K562 (cell line): ENCODE data around the gene PGS1. TPM values are rescaled to one million over a fixed set of nuclear protein-coding genes. Genes with fewer than 3 reads are reported as not detected.
A peak's percentile ranks its signal among the peaks of the same experiment; 100 is the strongest.

ENCODE experiments used
- DNMT1 ChIP-seq: fragments of 450-650 bp; IDR thresholded peaks from 2 replicates; pipeline ENCODE4 v1.6.1; 2016; ENCODE audit warnings: antibody characterized with exemption, mild to moderate bottlenecking
- FOSL1 ChIP-seq: fragments of 200-800 bp; sonication (Bioruptor generic); conservative IDR thresholded peaks from 2 replicates; pipeline ENCODE4 v1.6.1; 2016; ENCODE audit warnings: missing genetic modification characterization, missing compliant biosample characterization
- FOXP1 ChIP-seq: sonication (generic); formaldehyde crosslinking; IDR thresholded peaks from 2 replicates; pipeline ENCODE4 v1.8.0; 2022; ENCODE audit warnings: mild to moderate bottlenecking, missing genetic modification reagents
- MCM3 ChIP-seq: fragments of 450-650 bp; IDR thresholded peaks from 2 replicates; pipeline ENCODE4 v1.6.1; 2016
- MED1 ChIP-seq: sonication (generic); formaldehyde crosslinking; IDR thresholded peaks from 2 replicates; pipeline ENCODE4 v1.8.1; 2023; ENCODE audit warnings: missing genetic modification reagents, borderline replicate concordance
- NCOA1 ChIP-seq: fragments of 450-650 bp; IDR thresholded peaks from 2 replicates; pipeline ENCODE4 v1.6.1; 2016; ENCODE audit warnings: low read depth
- U2AF2 ChIP-seq: fragments of 200-400 bp; formaldehyde crosslinking; optimal IDR thresholded peaks from 2 replicates; pipeline ENCODE3; 2017; ENCODE audit warnings: low read depth, mild to moderate bottlenecking, low read length
- ZNF41 ChIP-seq: fragments of 250-450 bp; sonication (Bioruptor Pico); conservative IDR thresholded peaks from 2 replicates; pipeline ENCODE4 v1.4.0; 2020; ENCODE audit warnings: mild to moderate bottlenecking
- polyA plus RNA-seq, 8 experiments: library from polyadenylated mRNA; depleted of rRNA in 4 of 8; stranded (reverse) in 5 of 8; unstranded in 3 of 8; fragments of >200 nt; fragmentation: Nextera tagmentation in 2 of 8; fragmentation: Illumina TruSeq in 1 of 8; extraction: Ambion mirVana in 2 of 8; extraction: Trizol in 1 of 8; gene quantifications; 2 replicates each; pipeline versions ENCODE4 v1.2.1 to v1.2.3, GENCODE V29; 2011 to 2014; ENCODE audit warnings: inconsistent platforms in 1 of 8, missing spikeins in 1 of 8
- total RNA-seq, 7 experiments: library from RNA; depleted of rRNA in 6 of 7; stranded (reverse); fragments of >200 nt in 6 of 7; fragmentation: Illumina TruSeq in 2 of 7; extraction: Trizol in 2 of 7; gene quantifications; 2 replicates each; pipeline versions ENCODE4 v1.2.1 to v1.2.3, GENCODE V29; 2011 to 2021; ENCODE audit warnings: low replicate concordance in 1 of 7
- TF ChIP-seq, protein P1 (sequence below): fragments of 200-800 bp; sonication (Bioruptor generic); IDR thresholded peaks from 2 replicates; pipeline ENCODE4 v1.6.1; 2016; ENCODE audit warnings: missing genetic modification characterization, missing compliant biosample characterization
- TF ChIP-seq, protein P2 (sequence below): sonication (generic); formaldehyde crosslinking; IDR thresholded peaks from 2 replicates; pipeline ENCODE4 v1.8.0; 2023; ENCODE audit warnings: missing genetic modification reagents, mild to moderate bottlenecking, borderline replicate concordance
- TF ChIP-seq, protein P3 (sequence below): sonication (generic); formaldehyde crosslinking; IDR thresholded peaks from 2 replicates; pipeline ENCODE4 v1.8.1; 2023; ENCODE audit warnings: mild to moderate bottlenecking, missing genetic modification reagents
- TF ChIP-seq, protein P4 (sequence below): fragments of 250-450 bp; sonication (Bioruptor Pico); IDR thresholded peaks from 2 replicates; pipeline ENCODE4 v1.5.0; 2021

Gene PGS1
- total and polyA plus RNA-seq, 9 of the 15 experiments (the other 6 are each of a cell fraction or from before 2014, with no cell fraction given): 1.3 to 39.4 (median 22.3) TPM

DNA sequence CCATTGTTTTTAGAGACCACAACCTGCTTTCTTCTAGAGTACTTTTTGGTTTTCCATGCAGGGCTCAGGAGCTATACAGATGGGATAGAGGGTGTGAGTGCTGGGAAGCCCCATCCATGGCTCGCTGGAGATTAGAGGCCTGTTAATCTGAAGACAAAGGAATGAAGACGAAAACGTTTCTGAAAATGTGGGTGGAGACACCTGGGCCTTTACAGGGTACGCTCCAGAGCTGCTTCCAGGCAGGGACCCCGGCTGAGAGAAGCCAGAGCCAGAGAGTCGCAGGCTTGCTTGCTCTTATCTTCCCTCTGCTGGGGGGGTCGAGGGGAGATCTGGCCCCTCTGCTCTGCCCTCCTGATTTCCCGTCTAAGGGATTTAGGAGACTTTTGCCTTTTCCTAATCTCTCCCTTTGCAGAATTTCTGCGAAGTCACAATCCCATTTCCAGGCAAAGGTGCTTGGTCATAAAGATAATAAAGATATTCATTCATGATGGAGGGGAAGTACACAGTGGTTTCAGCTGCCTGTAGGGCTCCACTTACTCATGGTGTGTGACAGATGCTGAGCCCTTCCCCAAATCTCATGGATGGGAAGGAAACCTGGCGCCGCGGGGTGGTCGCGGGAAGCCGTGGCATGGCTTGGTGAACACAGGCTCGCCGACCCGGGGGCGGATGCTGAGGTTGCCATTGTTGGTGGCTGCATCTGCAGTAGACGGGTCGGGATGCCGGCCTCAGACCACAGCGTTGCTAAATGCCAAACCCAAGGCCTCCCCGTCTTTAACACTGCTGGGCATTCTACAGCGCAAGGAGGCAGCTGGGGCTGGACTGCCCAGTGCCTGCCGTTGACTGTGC, 13.8 kb upstream of the PGS1 start (continued):
- TF ChIP-seq, protein P1, sequence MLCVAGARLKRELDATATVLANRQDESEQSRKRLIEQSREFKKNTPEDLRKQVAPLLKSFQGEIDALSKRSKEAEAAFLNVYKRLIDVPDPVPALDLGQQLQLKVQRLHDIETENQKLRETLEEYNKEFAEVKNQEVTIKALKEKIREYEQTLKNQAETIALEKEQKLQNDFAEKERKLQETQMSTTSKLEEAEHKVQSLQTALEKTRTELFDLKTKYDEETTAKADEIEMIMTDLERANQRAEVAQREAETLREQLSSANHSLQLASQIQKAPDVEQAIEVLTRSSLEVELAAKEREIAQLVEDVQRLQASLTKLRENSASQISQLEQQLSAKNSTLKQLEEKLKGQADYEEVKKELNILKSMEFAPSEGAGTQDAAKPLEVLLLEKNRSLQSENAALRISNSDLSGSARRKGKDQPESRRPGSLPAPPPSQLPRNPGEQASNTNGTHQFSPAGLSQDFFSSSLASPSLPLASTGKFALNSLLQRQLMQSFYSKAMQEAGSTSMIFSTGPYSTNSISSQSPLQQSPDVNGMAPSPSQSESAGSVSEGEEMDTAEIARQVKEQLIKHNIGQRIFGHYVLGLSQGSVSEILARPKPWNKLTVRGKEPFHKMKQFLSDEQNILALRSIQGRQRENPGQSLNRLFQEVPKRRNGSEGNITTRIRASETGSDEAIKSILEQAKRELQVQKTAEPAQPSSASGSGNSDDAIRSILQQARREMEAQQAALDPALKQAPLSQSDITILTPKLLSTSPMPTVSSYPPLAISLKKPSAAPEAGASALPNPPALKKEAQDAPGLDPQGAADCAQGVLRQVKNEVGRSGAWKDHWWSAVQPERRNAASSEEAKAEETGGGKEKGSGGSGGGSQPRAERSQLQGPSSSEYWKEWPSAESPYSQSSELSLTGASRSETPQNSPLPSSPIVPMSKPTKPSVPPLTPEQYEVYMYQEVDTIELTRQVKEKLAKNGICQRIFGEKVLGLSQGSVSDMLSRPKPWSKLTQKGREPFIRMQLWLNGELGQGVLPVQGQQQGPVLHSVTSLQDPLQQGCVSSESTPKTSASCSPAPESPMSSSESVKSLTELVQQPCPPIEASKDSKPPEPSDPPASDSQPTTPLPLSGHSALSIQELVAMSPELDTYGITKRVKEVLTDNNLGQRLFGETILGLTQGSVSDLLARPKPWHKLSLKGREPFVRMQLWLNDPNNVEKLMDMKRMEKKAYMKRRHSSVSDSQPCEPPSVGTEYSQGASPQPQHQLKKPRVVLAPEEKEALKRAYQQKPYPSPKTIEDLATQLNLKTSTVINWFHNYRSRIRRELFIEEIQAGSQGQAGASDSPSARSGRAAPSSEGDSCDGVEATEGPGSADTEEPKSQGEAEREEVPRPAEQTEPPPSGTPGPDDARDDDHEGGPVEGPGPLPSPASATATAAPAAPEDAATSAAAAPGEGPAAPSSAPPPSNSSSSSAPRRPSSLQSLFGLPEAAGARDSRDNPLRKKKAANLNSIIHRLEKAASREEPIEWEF (CRISPR knock-in tag): no peak
- TF ChIP-seq MCM3 (no peak), DNMT1 (no peak), U2AF2 (no peak), FOSL1 (tag) (0 out of 2 replicates have a peak, but pooled peaks have one; percentile 23), FOXP1 (CRISPR knock-in tag) (no peak), MED1 (CRISPR knock-in tag) (no peak), NCOA1 (no peak), ZNF41 (CRISPR knock-in tag) (no peak)
- TF ChIP-seq, protein P2, sequence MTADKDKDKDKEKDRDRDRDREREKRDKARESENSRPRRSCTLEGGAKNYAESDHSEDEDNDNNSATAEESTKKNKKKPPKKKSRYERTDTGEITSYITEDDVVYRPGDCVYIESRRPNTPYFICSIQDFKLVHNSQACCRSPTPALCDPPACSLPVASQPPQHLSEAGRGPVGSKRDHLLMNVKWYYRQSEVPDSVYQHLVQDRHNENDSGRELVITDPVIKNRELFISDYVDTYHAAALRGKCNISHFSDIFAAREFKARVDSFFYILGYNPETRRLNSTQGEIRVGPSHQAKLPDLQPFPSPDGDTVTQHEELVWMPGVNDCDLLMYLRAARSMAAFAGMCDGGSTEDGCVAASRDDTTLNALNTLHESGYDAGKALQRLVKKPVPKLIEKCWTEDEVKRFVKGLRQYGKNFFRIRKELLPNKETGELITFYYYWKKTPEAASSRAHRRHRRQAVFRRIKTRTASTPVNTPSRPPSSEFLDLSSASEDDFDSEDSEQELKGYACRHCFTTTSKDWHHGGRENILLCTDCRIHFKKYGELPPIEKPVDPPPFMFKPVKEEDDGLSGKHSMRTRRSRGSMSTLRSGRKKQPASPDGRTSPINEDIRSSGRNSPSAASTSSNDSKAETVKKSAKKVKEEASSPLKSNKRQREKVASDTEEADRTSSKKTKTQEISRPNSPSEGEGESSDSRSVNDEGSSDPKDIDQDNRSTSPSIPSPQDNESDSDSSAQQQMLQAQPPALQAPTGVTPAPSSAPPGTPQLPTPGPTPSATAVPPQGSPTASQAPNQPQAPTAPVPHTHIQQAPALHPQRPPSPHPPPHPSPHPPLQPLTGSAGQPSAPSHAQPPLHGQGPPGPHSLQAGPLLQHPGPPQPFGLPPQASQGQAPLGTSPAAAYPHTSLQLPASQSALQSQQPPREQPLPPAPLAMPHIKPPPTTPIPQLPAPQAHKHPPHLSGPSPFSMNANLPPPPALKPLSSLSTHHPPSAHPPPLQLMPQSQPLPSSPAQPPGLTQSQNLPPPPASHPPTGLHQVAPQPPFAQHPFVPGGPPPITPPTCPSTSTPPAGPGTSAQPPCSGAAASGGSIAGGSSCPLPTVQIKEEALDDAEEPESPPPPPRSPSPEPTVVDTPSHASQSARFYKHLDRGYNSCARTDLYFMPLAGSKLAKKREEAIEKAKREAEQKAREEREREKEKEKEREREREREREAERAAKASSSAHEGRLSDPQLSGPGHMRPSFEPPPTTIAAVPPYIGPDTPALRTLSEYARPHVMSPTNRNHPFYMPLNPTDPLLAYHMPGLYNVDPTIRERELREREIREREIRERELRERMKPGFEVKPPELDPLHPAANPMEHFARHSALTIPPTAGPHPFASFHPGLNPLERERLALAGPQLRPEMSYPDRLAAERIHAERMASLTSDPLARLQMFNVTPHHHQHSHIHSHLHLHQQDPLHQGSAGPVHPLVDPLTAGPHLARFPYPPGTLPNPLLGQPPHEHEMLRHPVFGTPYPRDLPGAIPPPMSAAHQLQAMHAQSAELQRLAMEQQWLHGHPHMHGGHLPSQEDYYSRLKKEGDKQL (CRISPR knock-in tag): no peak
- TF ChIP-seq, protein P3, sequence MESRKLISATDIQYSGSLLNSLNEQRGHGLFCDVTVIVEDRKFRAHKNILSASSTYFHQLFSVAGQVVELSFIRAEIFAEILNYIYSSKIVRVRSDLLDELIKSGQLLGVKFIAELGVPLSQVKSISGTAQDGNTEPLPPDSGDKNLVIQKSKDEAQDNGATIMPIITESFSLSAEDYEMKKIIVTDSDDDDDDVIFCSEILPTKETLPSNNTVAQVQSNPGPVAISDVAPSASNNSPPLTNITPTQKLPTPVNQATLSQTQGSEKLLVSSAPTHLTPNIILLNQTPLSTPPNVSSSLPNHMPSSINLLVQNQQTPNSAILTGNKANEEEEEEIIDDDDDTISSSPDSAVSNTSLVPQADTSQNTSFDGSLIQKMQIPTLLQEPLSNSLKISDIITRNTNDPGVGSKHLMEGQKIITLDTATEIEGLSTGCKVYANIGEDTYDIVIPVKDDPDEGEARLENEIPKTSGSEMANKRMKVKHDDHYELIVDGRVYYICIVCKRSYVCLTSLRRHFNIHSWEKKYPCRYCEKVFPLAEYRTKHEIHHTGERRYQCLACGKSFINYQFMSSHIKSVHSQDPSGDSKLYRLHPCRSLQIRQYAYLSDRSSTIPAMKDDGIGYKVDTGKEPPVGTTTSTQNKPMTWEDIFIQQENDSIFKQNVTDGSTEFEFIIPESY (CRISPR knock-in tag): no peak
- TF ChIP-seq, protein P4, sequence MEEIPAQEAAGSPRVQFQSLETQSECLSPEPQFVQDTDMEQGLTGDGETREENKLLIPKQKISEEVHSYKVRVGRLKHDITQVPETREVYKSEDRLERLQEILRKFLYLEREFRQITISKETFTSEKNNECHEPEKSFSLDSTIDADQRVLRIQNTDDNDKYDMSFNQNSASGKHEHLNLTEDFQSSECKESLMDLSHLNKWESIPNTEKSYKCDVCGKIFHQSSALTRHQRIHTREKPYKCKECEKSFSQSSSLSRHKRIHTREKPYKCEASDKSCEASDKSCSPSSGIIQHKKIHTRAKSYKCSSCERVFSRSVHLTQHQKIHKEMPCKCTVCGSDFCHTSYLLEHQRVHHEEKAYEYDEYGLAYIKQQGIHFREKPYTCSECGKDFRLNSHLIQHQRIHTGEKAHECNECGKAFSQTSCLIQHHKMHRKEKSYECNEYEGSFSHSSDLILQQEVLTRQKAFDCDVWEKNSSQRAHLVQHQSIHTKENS (CRISPR knock-in tag): no peak
